ENCODE measurements around the gene OR6N1.

OR6N1 gene

DNA sequence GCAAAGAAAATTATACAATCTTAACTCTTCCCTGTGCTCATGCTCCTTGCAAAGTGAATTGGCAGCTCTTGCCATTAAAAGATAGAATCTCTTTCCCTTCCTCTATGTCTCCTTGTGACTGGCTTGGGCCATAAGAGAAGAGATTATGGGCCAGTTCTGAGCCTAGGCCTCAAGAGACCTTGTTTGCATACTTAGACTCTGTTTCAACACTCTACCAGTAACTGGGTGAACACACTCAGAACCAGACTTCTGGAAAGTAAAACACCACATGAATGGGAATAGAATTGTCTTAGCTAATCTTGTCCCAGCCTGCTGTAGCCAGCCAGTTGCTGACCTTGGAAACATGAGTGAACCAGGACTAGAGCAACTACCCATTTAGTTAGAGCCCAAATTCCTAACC is 36.1 kb downstream of the OR6N1 start:
- no peak for DNase-seq

DNA sequence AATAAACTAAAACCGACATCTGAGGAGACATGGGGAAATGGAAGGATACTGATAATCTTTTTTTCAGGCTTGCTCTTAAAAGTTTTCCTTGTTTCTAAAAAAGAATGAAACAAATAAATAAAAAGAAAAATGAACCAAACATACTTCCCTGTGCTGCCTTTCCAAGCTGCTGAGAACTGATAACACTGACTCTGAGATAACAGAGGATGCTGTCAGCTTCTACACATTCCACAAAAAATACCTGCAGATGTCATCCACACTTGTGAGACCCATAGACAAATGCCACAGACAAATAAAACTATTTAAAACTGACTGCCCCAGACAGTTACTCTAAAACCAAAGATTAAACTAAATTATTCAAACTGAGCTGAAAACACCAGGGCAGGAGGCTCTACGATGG is 39.5 kb downstream of the OR6N1 start:
- DNase-seq, result no peak

DNA sequence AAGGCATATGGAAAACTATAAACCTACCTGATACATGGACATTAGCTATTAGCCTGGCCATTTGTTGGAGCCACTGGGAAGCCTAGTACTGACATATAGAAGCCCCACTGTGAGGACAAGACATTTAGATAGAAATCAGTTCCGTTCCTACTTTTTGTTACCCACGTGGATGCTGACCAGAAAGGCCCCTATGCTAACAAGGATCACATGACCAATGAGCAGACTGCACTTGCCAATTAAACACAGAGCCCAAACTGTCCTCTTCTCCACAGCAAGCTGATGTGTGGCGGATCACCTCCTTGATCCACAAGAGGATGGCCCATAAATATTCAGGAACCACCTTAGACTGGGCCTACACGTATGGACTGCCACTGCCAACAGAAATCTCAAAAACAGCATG is 40.3 kb downstream of the OR6N1 start:
- no peak for DNase-seq

DNA sequence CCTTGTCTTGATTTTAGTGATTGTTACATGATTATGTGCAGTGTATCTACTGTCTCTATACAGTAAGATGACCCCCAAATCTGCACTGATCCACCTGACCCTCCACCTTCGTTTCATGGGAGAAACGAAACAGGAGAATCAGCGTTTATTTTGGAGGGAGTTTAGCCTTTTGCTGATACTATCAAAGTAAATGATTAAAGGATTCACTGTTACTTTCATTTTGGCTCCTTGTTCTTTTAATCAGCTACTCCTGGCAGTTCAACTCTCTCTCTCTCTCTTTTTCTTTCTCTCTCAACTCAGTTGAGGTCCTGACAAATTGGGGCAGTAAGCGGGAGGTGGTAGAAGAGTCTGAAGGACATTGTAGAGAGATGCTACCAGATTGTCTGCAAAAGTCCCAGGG is 41.5 kb downstream of the OR6N1 start:
- no peak for DNase-seq

- no peak for DNase-seq
Measured at GRCh38 chr1:158728510-158729225, 43.3 kb downstream of the OR6N1 start.

GRCh38 chr1:158724442-158724841 is 47.6 kb downstream of the OR6N1 start:
- no peak for DNase-seq

DNA sequence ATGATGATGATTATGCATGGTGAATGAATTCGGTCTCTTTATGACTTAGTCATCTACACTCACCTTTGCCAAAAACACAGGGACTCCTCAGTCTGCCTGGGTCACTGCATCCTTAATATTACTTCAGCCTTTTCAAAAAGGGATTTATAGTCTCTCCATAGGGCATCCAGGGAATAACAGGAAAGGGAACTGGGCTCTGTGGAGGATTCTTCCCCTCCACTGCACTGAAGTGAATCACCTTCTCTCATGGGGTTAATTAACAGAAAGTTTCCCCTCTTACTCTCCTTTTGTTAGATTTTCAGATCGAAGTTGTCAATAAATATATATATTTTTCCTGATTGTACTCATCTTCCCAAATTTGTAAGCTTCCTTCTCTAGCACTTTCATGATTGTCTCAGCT is 51.4 kb downstream of the OR6N1 start, which contains the start of gene OR6K3:
OR6K3 (minus strand) TSS at position 101 of the 400 bp plus-strand sequence. CDS start 2,605 bp downstream, outside the sequence.
- no peak for DNase-seq

GRCh38 chr1:158719664-158720063 is 52.3 kb downstream of the OR6N1 start:
- no peak for DNase-seq

- no peak for DNase-seq
Measured at GRCh38 chr1:158717344-158717743, 54.7 kb downstream of the OR6N1 start.

DNA sequence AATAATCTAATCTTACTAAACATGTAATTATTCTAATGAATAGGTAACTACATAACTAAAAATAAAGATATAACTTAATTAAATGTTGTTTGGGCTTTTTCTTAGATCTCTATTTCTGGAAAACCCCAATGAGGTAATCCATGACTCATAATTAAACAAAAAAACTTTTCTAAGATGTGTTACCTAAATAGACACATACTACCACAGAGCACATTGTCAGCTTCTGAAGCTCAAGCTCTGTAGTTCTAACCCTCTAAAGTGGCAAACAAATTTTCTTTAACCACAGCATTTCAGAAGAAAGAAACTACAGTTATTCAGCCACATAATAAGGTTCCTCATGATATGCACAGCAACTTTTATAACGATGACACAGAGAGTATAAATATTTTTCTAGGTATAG is 55.7 kb downstream of the OR6N1 start:
- no peak for DNase-seq

DNA sequence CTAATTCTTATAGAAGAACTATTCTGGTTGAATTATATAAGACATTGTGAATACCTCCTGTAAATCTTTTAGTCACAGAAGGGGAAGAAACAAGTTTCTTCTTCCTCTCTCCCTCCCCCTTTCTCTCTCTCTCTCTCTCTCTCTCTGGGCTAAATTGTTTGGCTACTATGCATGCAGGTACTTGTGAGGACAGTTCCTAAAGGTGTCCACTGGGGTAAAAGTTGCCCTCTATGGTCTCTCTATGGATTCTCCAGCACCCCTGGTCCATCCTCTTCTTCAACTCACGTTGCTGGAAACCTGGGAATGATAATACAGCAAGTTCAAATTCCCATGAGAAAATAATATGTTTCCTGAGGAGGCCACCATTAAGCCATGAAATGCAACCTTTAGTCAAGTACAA is 57.2 kb downstream of the OR6N1 start:
- DNase-seq, result no peak

Data from retina (tissue), 1 donor.